Endothelial cell of umbilical vein (primary cell): Measurements from ENCODE around the gene PFDN5. TPM values are rescaled to one million over a fixed set of nuclear protein-coding genes. Genes with fewer than 3 reads are reported as not detected.

Source experiments
- BruUV-seq: library from RNA; stranded (reverse); fragments of 400-500 nt; replicated peaks from 2 replicates; lab custom pipeline; 2021; lab: Mats Ljungman, UMichigan
- CTCF ChIA-PET: fragments of 300-600, 350-600 bp; sonication (Branson Sonifier 250); formaldehyde crosslinking; loops from one replicate; lab custom pipeline; 2021; ENCODE audit warnings: antibody characterized with exemption, inconsistent platforms; lab: Charles Lee
- POLR2A ChIA-PET: fragments of 300-600, 350-600 bp; sonication (Branson Sonifier 250); formaldehyde crosslinking; loops from one replicate; lab custom pipeline; 2021; ENCODE audit warnings: antibody characterized with exemption, inconsistent platforms; lab: Charles Lee
- DNase-seq: peaks from one replicate; pipeline ENCODE4 v3.0.0-alpha.2; 2011; ENCODE audit warnings: low read depth, low spot score
- FAIRE-seq: peaks from 2 replicates; lab custom pipeline; 2011; peaks lifted over from hg19 to GRCh38; lab: Jason Lieb, UNC
- H2AFZ ChIP-seq: 2 replicates; pipeline ENCODE4 v1.6.0; 2012; ENCODE audit warnings: low read depth, low read length, control low read depth, inconsistent platforms
- H3K27ac ChIP-seq: 2 replicates; pipeline ENCODE4 v1.5.1; 2011; ENCODE audit warnings: low read depth, mild to moderate bottlenecking, control low read depth, low read length, moderate library complexity; ENCODE audit not compliant: insufficient read depth
- H3K27me3 ChIP-seq, 2 experiments: 2 replicates each; pipeline versions ENCODE4 v1.6.0 to v1.6.1; 2011; ENCODE audit warnings: low read length in 2 of 2, mixed read lengths in 1 of 2; ENCODE audit not compliant: control insufficient read depth in 2 of 2, insufficient read depth in 2 of 2
- H3K36me3 ChIP-seq, 2 experiments: 2 replicates in 1 of 2; 3 replicates in 1 of 2; pipeline ENCODE4 v1.5.1; 2011; ENCODE audit warnings: low read length in 2 of 2, mild to moderate bottlenecking in 1 of 2, moderate library complexity in 1 of 2; ENCODE audit not compliant: control insufficient read depth in 2 of 2, insufficient read depth in 2 of 2; ENCODE audit errors: extremely low read depth in 1 of 2
- H3K4me1 ChIP-seq: 3 replicates; pipeline ENCODE4 v1.5.1; 2011; ENCODE audit warnings: mild to moderate bottlenecking, low read length; ENCODE audit not compliant: control insufficient read depth, insufficient read depth; ENCODE audit errors: extremely low read depth
- H3K4me2 ChIP-seq: 2 replicates; pipeline ENCODE4 v1.6.1; 2011; ENCODE audit warnings: low read length, control low read depth, mixed read lengths; ENCODE audit not compliant: insufficient read depth
- H3K4me3 ChIP-seq, 3 experiments: fragments of 200-600 bp in 1 of 3; sonication (generic), shearing (Covaris generic) in 1 of 3; replicated peaks in 1 of 3; 2 replicates each; pipeline ENCODE4 v1.5.1; 2011 to 2016; ENCODE audit warnings: control low read depth in 3 of 3, low read length in 3 of 3, mild to moderate bottlenecking in 2 of 3, inconsistent platforms in 1 of 3, low read depth in 1 of 3, moderate library complexity in 1 of 3; ENCODE audit not compliant: insufficient read depth in 1 of 3
- H3K79me2 ChIP-seq: 2 replicates; pipeline ENCODE4 v1.6.0; 2012; ENCODE audit warnings: low read length, inconsistent platforms; ENCODE audit not compliant: control insufficient read depth, insufficient read depth
- H3K9ac ChIP-seq: replicated peaks from 2 replicates; pipeline ENCODE3; 2011; ENCODE audit warnings: low read length, control low read depth; ENCODE audit not compliant: insufficient read depth; ENCODE audit errors: extremely low read depth
- H3K9me1 ChIP-seq: replicated peaks from 3 replicates; pipeline ENCODE4 v1.6.0; 2011; ENCODE audit warnings: mild to moderate bottlenecking, low read length; ENCODE audit not compliant: control insufficient read depth, insufficient read depth; ENCODE audit errors: extremely low read depth
- H3K9me3 ChIP-seq: replicated peaks from 2 replicates; pipeline ENCODE4 v1.5.1; 2012; ENCODE audit warnings: low read length, inconsistent platforms; ENCODE audit not compliant: control insufficient read depth, insufficient read depth
- H4K20me1 ChIP-seq: replicated peaks from 2 replicates; pipeline ENCODE3; 2011; ENCODE audit warnings: mild to moderate bottlenecking, low read length; ENCODE audit not compliant: control insufficient read depth, insufficient read depth; ENCODE audit errors: extremely low read depth
- EZH2 ChIP-seq: IDR thresholded peaks from 2 replicates; pipeline ENCODE4 v1.6.1; 2012; ENCODE audit warnings: borderline replicate concordance, low read depth, mild to moderate bottlenecking, moderate library complexity, low read length, inconsistent platforms; ENCODE audit not compliant: severe bottlenecking
- FOS ChIP-seq: IDR thresholded peaks from 2 replicates; pipeline ENCODE4 v1.6.1; 2011; ENCODE audit warnings: mild to moderate bottlenecking, low read length, moderate library complexity, borderline replicate concordance; ENCODE audit not compliant: insufficient read depth
- GATA2 ChIP-seq: IDR thresholded peaks from 2 replicates; pipeline ENCODE4 v1.7.0; 2011; ENCODE audit warnings: low read depth, mild to moderate bottlenecking, moderate library complexity, mixed read lengths, low read length; ENCODE audit not compliant: insufficient read length, insufficient read depth
- MYC ChIP-seq: IDR thresholded peaks from one replicate; pipeline ENCODE4 v1.6.1; 2011; ENCODE audit warnings: mild to moderate bottlenecking, low read depth, low read length
- POLR2A ChIP-seq: IDR thresholded peaks from 2 replicates; pipeline ENCODE4 v1.6.1; 2012; ENCODE audit warnings: low read depth, mild to moderate bottlenecking, control low read depth, low read length
- POLR2AphosphoS5 ChIP-seq: IDR thresholded peaks from 2 replicates; pipeline ENCODE4 v1.6.1; 2012; ENCODE audit warnings: low read depth, mild to moderate bottlenecking, control low read depth, low read length, moderate library complexity; ENCODE audit not compliant: insufficient read depth
- dilution Hi-C: fragments of 300-500 bp; cut with MboI; formaldehyde crosslinking; loops from one replicate; pipeline ENCODE4 v1.15.0; 2019; ENCODE audit warnings: low sequenced_read_pairs; ENCODE audit not compliant: extremely low pct_ligation_motif_present
- intact Hi-C: fragments of 100-400 bp; cut with micrococcal nuclease; formaldehyde crosslinking; loops from one replicate; pipeline ENCODE4 v1.10.0; 2022
- polyA plus RNA-seq, 4 experiments: library from polyadenylated mRNA; depleted of rRNA in 3 of 4; stranded (reverse) in 3 of 4; unstranded in 1 of 4; fragments of >200 nt; gene quantifications; 2 replicates each; pipeline versions ENCODE4 v1.2.1 to v1.2.3, GENCODE V29; 2011 to 2012; ENCODE audit warnings: missing spikeins in 1 of 4
- total RNA-seq: library from RNA; stranded (reverse); gene quantifications from 2 replicates; pipeline ENCODE4 v1.2.3, GENCODE V29; 2021
- TF ChIP-seq, protein P1 (sequence below): IDR thresholded peaks from 2 replicates; pipeline ENCODE4 v1.6.1; 2011; ENCODE audit not compliant: insufficient read depth, insufficient read length
- TF ChIP-seq, protein P2 (sequence below), 2 donors: IDR thresholded peaks; 1 replicate in 1 of 2; 2 replicates in 1 of 2; pipeline ENCODE4 v1.5.1; 2011; ENCODE audit warnings: low read length in 2 of 2, mild to moderate bottlenecking in 2 of 2, moderate library complexity in 2 of 2, control low read depth in 1 of 2, inconsistent platforms in 1 of 2, low read depth in 1 of 2; ENCODE audit not compliant: insufficient read depth in 1 of 2; ENCODE audit errors: extremely low read depth in 1 of 2

Gene PFDN5
- total and polyA plus RNA-seq, 2 donors (not counting 3 experiments of a cell fraction or from before 2014, with no cell fraction given) = 301 to 745 TPM

DNA sequence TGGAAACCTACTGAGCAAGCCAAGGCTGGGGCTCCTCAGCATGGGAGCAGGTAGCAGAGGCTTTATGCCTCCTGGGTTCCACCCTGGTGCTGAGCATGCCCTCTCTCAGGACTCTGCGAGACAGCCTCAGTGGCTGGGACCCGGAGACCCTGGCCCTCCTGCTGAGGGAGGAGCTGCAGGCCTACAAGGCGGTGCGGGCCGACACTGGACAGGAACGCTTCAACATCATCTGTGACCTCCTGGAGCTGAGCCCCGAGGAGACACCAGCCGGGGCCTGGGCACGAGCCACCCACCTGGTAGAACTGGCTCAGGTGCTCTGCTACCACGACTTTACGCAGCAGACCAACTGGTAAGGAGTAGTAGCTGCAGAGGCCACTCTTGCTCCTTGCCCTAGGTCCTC is 18.8 kb upstream of the PFDN5 start:
- BruUV-seq = no TSS peak
- TF ChIP-seq EZH2 (no peak), FOS (no peak), POLR2AphosphoS5 (no peak), GATA2 (no peak), MYC (no peak), POLR2A (no peak)
- TF ChIP-seq, protein P1, sequence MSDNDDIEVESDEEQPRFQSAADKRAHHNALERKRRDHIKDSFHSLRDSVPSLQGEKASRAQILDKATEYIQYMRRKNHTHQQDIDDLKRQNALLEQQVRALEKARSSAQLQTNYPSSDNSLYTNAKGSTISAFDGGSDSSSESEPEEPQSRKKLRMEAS = no peak
- TF ChIP-seq, protein P2, sequence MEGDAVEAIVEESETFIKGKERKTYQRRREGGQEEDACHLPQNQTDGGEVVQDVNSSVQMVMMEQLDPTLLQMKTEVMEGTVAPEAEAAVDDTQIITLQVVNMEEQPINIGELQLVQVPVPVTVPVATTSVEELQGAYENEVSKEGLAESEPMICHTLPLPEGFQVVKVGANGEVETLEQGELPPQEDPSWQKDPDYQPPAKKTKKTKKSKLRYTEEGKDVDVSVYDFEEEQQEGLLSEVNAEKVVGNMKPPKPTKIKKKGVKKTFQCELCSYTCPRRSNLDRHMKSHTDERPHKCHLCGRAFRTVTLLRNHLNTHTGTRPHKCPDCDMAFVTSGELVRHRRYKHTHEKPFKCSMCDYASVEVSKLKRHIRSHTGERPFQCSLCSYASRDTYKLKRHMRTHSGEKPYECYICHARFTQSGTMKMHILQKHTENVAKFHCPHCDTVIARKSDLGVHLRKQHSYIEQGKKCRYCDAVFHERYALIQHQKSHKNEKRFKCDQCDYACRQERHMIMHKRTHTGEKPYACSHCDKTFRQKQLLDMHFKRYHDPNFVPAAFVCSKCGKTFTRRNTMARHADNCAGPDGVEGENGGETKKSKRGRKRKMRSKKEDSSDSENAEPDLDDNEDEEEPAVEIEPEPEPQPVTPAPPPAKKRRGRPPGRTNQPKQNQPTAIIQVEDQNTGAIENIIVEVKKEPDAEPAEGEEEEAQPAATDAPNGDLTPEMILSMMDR (IDR thresholded peaks at IDR 0.05; ENCODE audit: extremely low read depth in 1 of 2, insufficient read depth in 1 of 2, low read depth in 1 of 2, low read length in 2 of 2) = no peak
- no peak overlapping the region for H3K4me2 ChIP-seq
- dilution Hi-C loops (no loop called here), intact Hi-C loops (loop anchor here (1.0 kb wide), 1 partner anchor 27 kb away; no protein-coding TSS in a partner anchor)
- H3K27ac ChIP-seq = no peak overlapping the region
- no peak overlapping the region for H3K9ac ChIP-seq
- H3K79me2 ChIP-seq = peaks cover 5% of the 10 kb centered on the region
- ChIA-PET POLR2A (no interaction called here), CTCF (interaction anchor here (0.8 to 2.2 kb wide), 2 partner anchors 31 to 62 kb away, joined by 3 to 21 read pairs; no protein-coding TSS in a partner anchor)
- no peaks in the 10 kb centered on the region for H3K27me3 ChIP-seq
- H3K36me3 ChIP-seq = peaks cover 8 to 10% of the 10 kb centered on the region in 2 experiments
- no peak overlapping the region for H2AFZ ChIP-seq
- no peak overlapping the region for H3K4me3 ChIP-seq
- DNase-seq = no peak
- H3K9me1 ChIP-seq = no peaks in the 10 kb centered on the region
- no peaks in the 10 kb centered on the region for H3K9me3 ChIP-seq
- no peaks in the 10 kb centered on the region for H3K4me1 ChIP-seq
- FAIRE-seq = no peak
- H4K20me1 ChIP-seq = no peaks in the 10 kb centered on the region
